IgD-negative memory B cell (primary cell): ENCODE data around the gene COBLL1. TPM values are rescaled to one million over a fixed set of nuclear protein-coding genes. Genes with fewer than 3 reads are reported as not detected.
A peak's percentile ranks its signal among the peaks of the same experiment; 100 is the strongest.

ENCODE experiments used
- H3K27ac Mint-ChIP-seq, 3 donors: one replicate each; pipeline ENCODE4 v1.8.0; 2020 to 2022; ENCODE audit warnings: mild to moderate bottlenecking in 3 of 3, mixed read lengths in 3 of 3, moderate library complexity in 1 of 3
- H3K27me3 Mint-ChIP-seq: one replicate; pipeline ENCODE4 v1.8.0; 2021; ENCODE audit warnings: mixed read lengths
- H3K36me3 Mint-ChIP-seq: one replicate; pipeline ENCODE4 v1.8.0; 2020; ENCODE audit warnings: mild to moderate bottlenecking, mixed read lengths
- H3K4me1 Mint-ChIP-seq, 3 donors: one replicate each; pipeline ENCODE4 v1.8.0; 2020 to 2022; ENCODE audit warnings: mixed read lengths in 3 of 3, mild to moderate bottlenecking in 1 of 3
- H3K4me3 Mint-ChIP-seq, 4 donors: one replicate each; pipeline ENCODE4 v1.8.0; 2020 to 2022; ENCODE audit warnings: mild to moderate bottlenecking in 4 of 4, mixed read lengths in 4 of 4, moderate library complexity in 3 of 4
- H3K9me3 Mint-ChIP-seq, 3 donors: one replicate each; pipeline ENCODE4 v1.8.0; 2020 to 2021; ENCODE audit warnings: mixed read lengths in 3 of 3, mild to moderate bottlenecking in 1 of 3
- polyA plus RNA-seq: library from polyadenylated mRNA; unstranded; fragments of 300-500 nt; fragmentation: Illumina TruSeq; gene quantifications from one replicate; pipeline ENCODE4 v1.2.3, GENCODE V29; 2021

COBLL1 gene
- polyA plus RNA-seq, 1 donor from 2014 or later = 114 TPM

GRCh38 chr2:164693834-164694233 is 147.8 kb downstream of the COBLL1 start:
- H3K27ac Mint-ChIP-seq = no peak overlapping the region
- no peak overlapping the region for H3K4me3 Mint-ChIP-seq
- peaks cover 0 to 12% (median 5%) of the 10 kb centered on the region in 3 donors for H3K4me1 Mint-ChIP-seq
- peaks cover 13% of the 10 kb centered on the region for H3K36me3 Mint-ChIP-seq
- H3K27me3 Mint-ChIP-seq = no peaks in the 10 kb centered on the region
- H3K9me3 Mint-ChIP-seq = no peaks in the 10 kb centered on the region

GRCh38 chr2:164693390-164693789 is 148.2 kb downstream of the COBLL1 start:
- H3K27ac Mint-ChIP-seq = no peak overlapping the region
- peaks cover 0 to 12% (median 5%) of the 10 kb centered on the region in 3 donors for H3K4me1 Mint-ChIP-seq
- peaks cover 15% of the 10 kb centered on the region for H3K36me3 Mint-ChIP-seq
- no peak overlapping the region for H3K4me3 Mint-ChIP-seq
- no peaks in the 10 kb centered on the region for H3K9me3 Mint-ChIP-seq
- H3K27me3 Mint-ChIP-seq = no peaks in the 10 kb centered on the region

GRCh38 chr2:164692958-164693357 is 148.7 kb downstream of the COBLL1 start:
- Mint-ChIP-seq H3K27ac (no peak overlapping the region), H3K9me3 (no peaks in the 10 kb centered on the region), H3K36me3 (peaks cover 15% of the 10 kb centered on the region), H3K4me3 (no peak overlapping the region), H3K4me1 (peaks cover 0 to 12% (median 5%) of the 10 kb centered on the region in 3 donors), H3K27me3 (no peaks in the 10 kb centered on the region)

- Mint-ChIP-seq H3K36me3 (peaks cover 12% of the 10 kb centered on the region), H3K9me3 (no peaks in the 10 kb centered on the region), H3K27me3 (no peaks in the 10 kb centered on the region), H3K4me1 (peaks cover 0 to 12% (median 3%) of the 10 kb centered on the region in 3 donors), H3K4me3 (no peak overlapping the region), H3K27ac (no peak overlapping the region)
These were observed 149.5 kb downstream of the COBLL1 start for GRCh38 chr2:164692114-164692513.

GRCh38 chr2:164691346-164691887 is 150.2 kb downstream of the COBLL1 start:
- H3K4me3 Mint-ChIP-seq = no peak overlapping the region
- peaks cover 10% of the 10 kb centered on the region for H3K36me3 Mint-ChIP-seq
- H3K9me3 Mint-ChIP-seq = no peaks in the 10 kb centered on the region
- peaks cover 0 to 12% (median 3%) of the 10 kb centered on the region in 3 donors for H3K4me1 Mint-ChIP-seq
- H3K27ac Mint-ChIP-seq = no peak overlapping the region
- no peaks in the 10 kb centered on the region for H3K27me3 Mint-ChIP-seq

- no peaks in the 10 kb centered on the region for H3K27me3 Mint-ChIP-seq
- H3K9me3 Mint-ChIP-seq = no peaks in the 10 kb centered on the region
- no peak overlapping the region for H3K27ac Mint-ChIP-seq
- peaks cover 0 to 12% (median 3%) of the 10 kb centered on the region in 3 donors for H3K4me1 Mint-ChIP-seq
- no peak overlapping the region for H3K4me3 Mint-ChIP-seq
- H3K36me3 Mint-ChIP-seq = peaks cover 10% of the 10 kb centered on the region
These were observed 151.3 kb downstream of the COBLL1 start for GRCh38 chr2:164690361-164690760.

- no peak overlapping the region for H3K4me3 Mint-ChIP-seq
- no peaks in the 10 kb centered on the region for H3K9me3 Mint-ChIP-seq
- no peaks in the 10 kb centered on the region for H3K27me3 Mint-ChIP-seq
- peaks cover 6% of the 10 kb centered on the region for H3K36me3 Mint-ChIP-seq
- H3K4me1 Mint-ChIP-seq = peaks cover 0 to 12% (median 3%) of the 10 kb centered on the region in 3 donors
- H3K27ac Mint-ChIP-seq = no peak overlapping the region
These were observed 152.7 kb downstream of the COBLL1 start for GRCh38 chr2:164688896-164689419.

- Mint-ChIP-seq H3K36me3 (peaks cover 16% of the 10 kb centered on the region), H3K4me3 (no peak overlapping the region), H3K9me3 (peaks cover 0 to 17% (median 0%) of the 10 kb centered on the region in 3 donors), H3K4me1 (peaks cover 0 to 4% (median 0%) of the 10 kb centered on the region in 3 donors), H3K27me3 (no peaks in the 10 kb centered on the region), H3K27ac (no peak overlapping the region)
These were observed 160.6 kb downstream of the COBLL1 start for GRCh38 chr2:164681009-164681408.

GRCh38 chr2:164678631-164679149 is 162.9 kb downstream of the COBLL1 start:
- Mint-ChIP-seq H3K27ac (peak overlapping the region in 1 of 3 donors; percentile 14), H3K4me3 (no peak overlapping the region), H3K36me3 (peaks cover 21% of the 10 kb centered on the region), H3K9me3 (peaks cover 0 to 17% (median 0%) of the 10 kb centered on the region in 3 donors), H3K4me1 (peaks cover 0 to 3% (median 0%) of the 10 kb centered on the region in 3 donors), H3K27me3 (no peaks in the 10 kb centered on the region)

GRCh38 chr2:164677733-164678132 is 163.9 kb downstream of the COBLL1 start:
- H3K4me3 Mint-ChIP-seq = no peak overlapping the region
- H3K27me3 Mint-ChIP-seq = no peaks in the 10 kb centered on the region
- peaks cover 0 to 17% (median 0%) of the 10 kb centered on the region in 3 donors for H3K9me3 Mint-ChIP-seq
- peaks cover 17% of the 10 kb centered on the region for H3K36me3 Mint-ChIP-seq
- no peak overlapping the region for H3K27ac Mint-ChIP-seq
- peaks cover 0 to 2% (median 0%) of the 10 kb centered on the region in 3 donors for H3K4me1 Mint-ChIP-seq

GRCh38 chr2:164677271-164677670 is 164.4 kb downstream of the COBLL1 start:
- Mint-ChIP-seq H3K9me3 (peaks cover 0 to 17% (median 0%) of the 10 kb centered on the region in 3 donors), H3K27me3 (no peaks in the 10 kb centered on the region), H3K36me3 (peaks cover 17% of the 10 kb centered on the region), H3K4me1 (peaks cover 0 to 2% (median 0%) of the 10 kb centered on the region in 3 donors), H3K27ac (no peak overlapping the region), H3K4me3 (no peak overlapping the region)

GRCh38 chr2:164675687-164676086 is 165.9 kb downstream of the COBLL1 start:
- Mint-ChIP-seq H3K27ac (no peak overlapping the region), H3K9me3 (peaks cover 0 to 17% (median 0%) of the 10 kb centered on the region in 3 donors), H3K4me3 (no peak overlapping the region), H3K36me3 (peaks cover 17% of the 10 kb centered on the region), H3K4me1 (peaks cover 0 to 2% (median 0%) of the 10 kb centered on the region in 3 donors), H3K27me3 (no peaks in the 10 kb centered on the region)

- Mint-ChIP-seq H3K27me3 (no peaks in the 10 kb centered on the region), H3K36me3 (peaks cover 17% of the 10 kb centered on the region), H3K4me3 (no peak overlapping the region), H3K27ac (no peak overlapping the region), H3K9me3 (peaks cover 0 to 17% (median 0%) of the 10 kb centered on the region in 3 donors), H3K4me1 (peaks cover 0 to 2% (median 0%) of the 10 kb centered on the region in 3 donors)
These were observed 166.6 kb downstream of the COBLL1 start for GRCh38 chr2:164675027-164675426.

GRCh38 chr2:164671664-164672396 is 169.8 kb downstream of the COBLL1 start:
- H3K9me3 Mint-ChIP-seq = peaks cover 0 to 4% (median 0%) of the 10 kb centered on the region in 3 donors
- peaks cover 10% of the 10 kb centered on the region for H3K36me3 Mint-ChIP-seq
- no peaks in the 10 kb centered on the region for H3K27me3 Mint-ChIP-seq
- H3K27ac Mint-ChIP-seq = no peak overlapping the region
- H3K4me1 Mint-ChIP-seq = peaks cover 5 to 8% (median 6%) of the 10 kb centered on the region in 3 donors
- no peak overlapping the region for H3K4me3 Mint-ChIP-seq

GRCh38 chr2:164669291-164669690 is 172.3 kb downstream of the COBLL1 start:
- Mint-ChIP-seq H3K27ac (no peak overlapping the region), H3K27me3 (no peaks in the 10 kb centered on the region), H3K36me3 (peaks cover 14% of the 10 kb centered on the region), H3K4me3 (no peak overlapping the region), H3K4me1 (peaks cover 5 to 8% (median 6%) of the 10 kb centered on the region in 3 donors), H3K9me3 (peaks cover 0 to 4% (median 2%) of the 10 kb centered on the region in 3 donors)
